Measurements from ENCODE around the gene SPDEF. TPM values are rescaled to one million over a fixed set of nuclear protein-coding genes. Genes with fewer than 3 reads are reported as not detected.

Gene SPDEF
- total RNA-seq, 1 donor from 2014 or later, result 0.11 TPM

- Mint-ChIP-seq H3K27me3 (no peaks in the 10 kb centered on the region), H3K36me3 (ENCODE audit: low read depth) (no peaks in the 10 kb centered on the region), H3K9me3 (no peaks in the 10 kb centered on the region), H3K27ac (no peak overlapping the region), H3K4me3 (no peak overlapping the region), H3K4me1 (peaks cover 7% of the 10 kb centered on the region)
- intact Hi-C loops (cut with micrococcal nuclease), result loop anchor here (1.0 to 10.0 kb wide), 8 partner anchors 61 to 360 kb away; partner anchors contain the start of genes ILRUN, NUDT3, PACSIN1 and SMIM29
- no peak for TF ChIP-seq CTCF (IDR thresholded peaks at IDR 0.05)
- POLR2A ChIA-PET, result interaction anchor here (0.5 to 0.7 kb wide), 2 partner anchors 229 to 542 kb away, joined by 4 to 6 read pairs; no protein-coding TSS in a partner anchor
- DNase-seq, result no peak
- CTCF ChIA-PET, result interaction anchor here (1.1 to 2.6 kb wide), 3 partner anchors 61 to 81 kb away, joined by 3 to 12 read pairs (median 5); no protein-coding TSS in a partner anchor
- no peak for ATAC-seq (ENCODE audit: low read depth)
Measured at GRCh38 chr6:34527751-34528670, 28.1 kb downstream of the SPDEF start.

GRCh38 chr6:34526992-34527728, 29.0 kb downstream of the SPDEF start:
- POLR2A ChIA-PET, result interaction anchor here (0.5 to 1.1 kb wide), 3 partner anchors 59 to 542 kb away, joined by 3 to 6 read pairs (median 4); no protein-coding TSS in a partner anchor
- ATAC-seq (ENCODE audit: low read depth), result peak; percentile 98

GRCh38 chr6:34526241-34526972, 29.7 kb downstream of the SPDEF start:
- Mint-ChIP-seq H3K36me3 (ENCODE audit: low read depth) (no peaks in the 10 kb centered on the region), H3K27ac (no peak overlapping the region), H3K27me3 (no peaks in the 10 kb centered on the region), H3K9me3 (no peaks in the 10 kb centered on the region), H3K4me1 (peaks cover 11% of the 10 kb centered on the region), H3K4me3 (no peak overlapping the region)
- DNase-seq, result no peak
- ChIA-PET CTCF (interaction anchor here (2.6 kb wide), 1 partner anchor 83 kb away, joined by 12 read pairs; no protein-coding TSS in a partner anchor), POLR2A (interaction anchor here (1.1 kb wide), 1 partner anchor 58 kb away, joined by 3 read pairs; no protein-coding TSS in a partner anchor)
- no peak for ATAC-seq (ENCODE audit: low read depth)
- TF ChIP-seq CTCF (IDR thresholded peaks at IDR 0.05), result no peak
- intact Hi-C loops (cut with micrococcal nuclease), result loop anchor here (2.0 to 10.0 kb wide), 5 partner anchors 59 to 278 kb away; partner anchors contain the start of genes ILRUN, PACSIN1, SMIM29 and SNRPC

More at GRCh38 chr6:34526992-34527728, 29.0 kb downstream of the SPDEF start:
- no peak for TF ChIP-seq CTCF (IDR thresholded peaks at IDR 0.05)
- intact Hi-C loops (cut with micrococcal nuclease), result loop anchor here (1.0 to 10.0 kb wide), 8 partner anchors 60 to 361 kb away; partner anchors contain the start of genes ILRUN, NUDT3, PACSIN1 and SMIM29
- H3K27ac Mint-ChIP-seq, result peak overlapping the region; percentile 66
- no peaks in the 10 kb centered on the region for H3K36me3 Mint-ChIP-seq (ENCODE audit: low read depth)
- no peaks in the 10 kb centered on the region for H3K9me3 Mint-ChIP-seq
- CTCF ChIA-PET, result interaction anchor here (1.1 to 2.6 kb wide), 3 partner anchors 61 to 82 kb away, joined by 3 to 12 read pairs (median 5); no protein-coding TSS in a partner anchor
- no peaks in the 10 kb centered on the region for H3K27me3 Mint-ChIP-seq
- peak overlapping the region; percentile 69 for H3K4me3 Mint-ChIP-seq
- DNase-seq, result peak; percentile 92
- H3K4me1 Mint-ChIP-seq, result peaks cover 7% of the 10 kb centered on the region

- Mint-ChIP-seq H3K4me1 (peaks cover 11% of the 10 kb centered on the region), H3K9me3 (no peaks in the 10 kb centered on the region), H3K27ac (no peak overlapping the region), H3K36me3 (ENCODE audit: low read depth) (no peaks in the 10 kb centered on the region), H3K4me3 (no peak overlapping the region), H3K27me3 (no peaks in the 10 kb centered on the region)
- DNase-seq (no peak), ATAC-seq (ENCODE audit: low read depth) (no peak)
- ChIA-PET POLR2A (interaction anchor here (0.6 kb wide), 1 partner anchor 166 kb away, joined by 9 read pairs; no protein-coding TSS in a partner anchor), CTCF (interaction anchor here (2.6 kb wide), 1 partner anchor 83 kb away, joined by 12 read pairs; no protein-coding TSS in a partner anchor)
- intact Hi-C loops (cut with micrococcal nuclease), result loop anchor here (2.0 to 10.0 kb wide), 5 partner anchors 58 to 277 kb away; partner anchors contain the start of genes ILRUN, PACSIN1, SMIM29 and SNRPC
- no peak for TF ChIP-seq CTCF (IDR thresholded peaks at IDR 0.05)
Measured at GRCh38 chr6:34525431-34526175, 30.5 kb downstream of the SPDEF start.

All from activated B cell treated with CpG ODN at 0.5 μM for 24 hours (primary cell).